GM18873 (cell line): ENCODE data around the gene ADSS1.
"Not testable (repeated sequence)": the region's sequence is repeated elsewhere in the genome, so short reads cannot be mapped to it uniquely, and the experiment has no call there.

Experiments used
- ATAC-seq: cut with Tn5 transposase; IDR thresholded peaks from one replicate; pipeline ENCODE4 v1.9.1; 2021; ENCODE audit warnings: mild to moderate bottlenecking, moderate library complexity, moderate number of reproducible peaks; ENCODE audit not compliant: unreplicated experiment, low FRiP score

ADSS1 gene

DNA sequence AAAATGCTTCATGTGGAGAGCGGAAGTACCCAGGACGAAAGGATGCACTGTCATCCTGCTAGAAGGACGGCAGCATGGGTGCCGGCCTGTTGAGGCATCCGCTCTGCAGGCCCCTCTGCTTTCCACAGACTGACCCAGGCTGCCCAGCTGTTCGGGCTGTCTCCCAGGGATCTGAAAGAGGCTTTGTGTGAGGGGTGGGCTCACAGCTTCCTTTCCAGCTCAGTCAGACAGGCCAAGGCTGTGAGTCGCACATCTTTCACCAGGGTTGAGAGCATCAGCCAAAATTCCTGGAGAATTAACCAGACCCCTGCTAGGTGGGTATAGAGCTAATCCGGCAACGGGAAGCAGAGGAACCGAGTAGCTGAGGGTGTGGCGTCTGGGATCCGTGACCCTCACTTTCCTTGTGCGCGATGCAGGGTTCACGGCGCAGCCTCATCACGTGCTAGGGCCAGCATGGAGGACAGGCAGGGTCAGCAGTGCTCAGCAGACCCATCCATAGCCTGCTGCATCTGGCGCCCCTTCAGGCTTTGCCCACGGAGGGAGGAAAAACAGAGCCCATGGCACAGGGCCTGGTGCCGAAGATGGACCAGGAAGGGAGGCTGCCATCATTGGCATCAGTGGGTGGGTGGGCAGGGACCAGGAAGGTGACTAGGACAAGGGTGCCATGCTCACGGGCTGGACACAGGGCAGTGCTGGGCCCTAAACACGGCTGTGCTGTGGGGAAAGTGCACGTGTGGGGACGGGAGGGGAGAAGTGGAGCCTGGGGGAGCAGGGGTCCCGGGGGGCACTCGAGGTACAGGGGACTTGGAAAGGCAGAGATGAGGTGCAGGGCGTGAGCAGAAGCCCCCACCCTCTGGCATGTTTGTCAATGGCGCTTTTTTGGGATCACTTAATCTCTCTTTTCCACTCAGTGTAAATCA lies 19.7 kb downstream of the ADSS1 start:
- no peak for ATAC-seq

DNA sequence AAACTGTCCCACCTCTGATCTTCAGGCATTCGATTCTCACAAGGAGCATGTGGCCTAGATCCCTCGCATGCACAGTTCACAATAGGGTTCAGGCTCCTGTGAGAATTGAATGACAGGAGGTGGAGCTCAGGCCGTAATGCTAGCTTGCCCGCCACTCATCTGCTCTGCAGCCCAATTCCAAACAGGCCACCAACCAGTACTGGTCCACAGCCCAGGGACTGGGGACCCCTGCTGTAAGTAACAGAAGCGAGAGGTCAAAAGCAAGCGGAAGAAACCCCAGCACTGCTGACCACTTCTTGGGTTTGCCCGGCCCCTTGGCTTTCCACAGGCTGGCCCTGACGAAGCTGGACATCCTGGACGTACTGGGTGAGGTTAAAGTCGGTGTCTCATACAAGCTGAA lies 20.5 kb downstream of the ADSS1 start:
- no peak for ATAC-seq

DNA sequence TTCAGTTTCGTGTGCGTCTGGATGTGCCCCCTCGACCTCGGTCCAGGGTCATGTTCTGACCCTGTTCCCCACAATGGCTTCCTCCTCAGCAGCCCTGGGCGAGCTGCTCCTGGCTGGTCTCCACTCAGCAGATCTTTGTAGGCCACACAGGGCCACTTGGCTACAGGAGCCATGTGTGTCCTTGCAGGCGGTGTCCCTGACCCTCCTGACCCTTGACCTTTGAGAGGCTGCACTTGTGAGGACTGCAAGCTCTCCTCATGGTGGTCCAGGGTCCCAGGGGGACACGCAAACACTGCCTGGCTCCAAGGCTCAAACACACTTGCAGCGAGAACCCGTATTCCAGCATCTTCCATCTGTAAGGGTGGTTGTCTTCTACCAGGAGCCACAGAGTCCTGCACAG lies 21.4 kb downstream of the ADSS1 start:
- ATAC-seq: no peak

DNA sequence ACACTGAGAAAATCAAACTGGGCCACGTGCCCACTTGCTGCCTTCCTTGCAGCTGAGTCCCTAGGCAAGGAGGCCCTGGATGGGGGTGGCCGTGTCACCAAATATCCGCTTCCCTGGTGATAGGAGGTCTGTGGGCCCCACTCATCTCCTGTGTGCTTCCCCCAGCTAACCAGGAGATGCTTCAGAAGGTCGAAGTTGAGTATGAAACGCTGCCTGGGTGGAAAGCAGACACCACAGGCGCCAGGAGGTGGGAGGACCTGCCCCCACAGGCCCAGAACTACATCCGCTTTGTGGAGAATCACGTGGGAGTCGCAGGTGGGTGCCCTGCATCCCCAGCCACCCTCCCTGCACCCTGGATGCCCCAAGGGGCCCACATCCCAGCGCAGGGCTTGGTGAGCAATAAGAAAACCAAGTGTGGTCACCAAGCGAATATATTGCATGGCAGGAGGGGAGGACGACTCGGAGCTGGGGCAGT lies 22.1 kb downstream of the ADSS1 start:
- no peak for ATAC-seq

DNA sequence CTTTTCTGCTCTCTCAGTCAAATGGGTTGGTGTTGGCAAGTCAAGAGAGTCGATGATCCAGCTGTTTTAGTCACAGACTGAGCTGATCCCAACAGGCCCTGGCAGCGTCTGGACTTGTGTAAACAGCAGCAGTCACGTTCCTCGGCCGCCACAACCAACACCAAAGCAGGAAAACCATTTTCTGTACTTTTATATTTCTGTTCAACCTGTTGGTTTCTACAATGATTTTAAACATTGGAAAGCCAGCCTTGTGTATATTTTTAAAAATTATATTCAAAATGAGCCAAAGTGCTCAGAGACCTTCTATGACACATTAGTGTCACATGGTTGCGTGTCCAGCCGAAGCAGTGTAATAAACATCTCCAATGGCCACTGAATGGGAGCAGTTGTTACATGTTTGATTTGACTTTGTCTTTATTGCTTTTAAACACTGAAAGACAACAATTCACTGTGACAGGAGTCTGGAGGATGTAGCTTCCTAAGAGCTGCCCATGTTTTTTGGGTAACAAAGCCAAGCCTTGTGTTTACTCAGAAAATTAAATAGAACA lies 23.0 kb downstream of the ADSS1 start:
- ATAC-seq: no peak

DNA sequence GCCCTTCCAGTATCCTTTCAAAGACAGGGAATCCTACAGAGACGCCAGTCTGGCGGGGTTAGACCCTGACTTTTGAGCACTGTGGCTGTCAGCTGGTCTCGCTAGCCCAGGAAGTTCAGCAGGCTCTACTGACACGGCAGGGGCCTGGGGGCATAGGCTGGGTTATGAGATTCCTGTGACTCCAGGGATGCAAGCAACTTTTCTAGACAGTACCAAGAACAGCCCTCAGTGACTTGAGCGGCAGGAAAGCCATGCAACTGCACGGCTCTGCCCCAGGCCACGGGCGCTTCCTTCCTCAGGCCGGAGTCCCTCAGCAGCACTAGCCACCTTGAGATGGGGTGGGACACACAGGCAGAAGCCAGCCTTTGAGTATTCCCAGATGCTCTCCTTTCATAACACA lies 23.8 kb downstream of the ADSS1 start:
- no peak for ATAC-seq

DNA sequence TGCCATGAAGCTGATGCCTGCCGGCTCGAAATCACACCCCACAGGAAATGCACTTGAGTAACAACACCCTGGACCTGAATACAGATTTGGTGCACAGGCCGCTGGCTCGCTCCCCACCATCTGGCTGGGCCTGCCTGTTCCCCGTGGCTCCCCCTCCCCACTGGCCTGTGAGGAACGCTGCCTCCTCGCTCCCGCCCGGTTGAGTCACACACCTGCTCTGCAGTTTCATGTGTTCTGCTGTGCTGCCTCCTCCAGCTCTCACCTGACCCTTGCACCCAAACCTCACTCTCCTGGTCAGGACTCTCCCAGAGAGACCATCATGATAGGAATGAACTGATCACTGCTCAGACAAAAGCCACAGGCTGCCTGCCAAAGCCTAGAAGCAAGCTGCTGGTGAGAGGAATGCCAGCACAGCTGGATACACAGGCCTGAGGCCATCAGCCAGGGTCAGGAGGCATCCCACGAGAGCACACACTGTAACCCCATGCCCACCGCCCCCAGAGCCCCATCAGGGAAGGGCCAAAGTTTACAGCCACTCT lies 25.2 kb downstream of the ADSS1 start:
- no peak for ATAC-seq

DNA sequence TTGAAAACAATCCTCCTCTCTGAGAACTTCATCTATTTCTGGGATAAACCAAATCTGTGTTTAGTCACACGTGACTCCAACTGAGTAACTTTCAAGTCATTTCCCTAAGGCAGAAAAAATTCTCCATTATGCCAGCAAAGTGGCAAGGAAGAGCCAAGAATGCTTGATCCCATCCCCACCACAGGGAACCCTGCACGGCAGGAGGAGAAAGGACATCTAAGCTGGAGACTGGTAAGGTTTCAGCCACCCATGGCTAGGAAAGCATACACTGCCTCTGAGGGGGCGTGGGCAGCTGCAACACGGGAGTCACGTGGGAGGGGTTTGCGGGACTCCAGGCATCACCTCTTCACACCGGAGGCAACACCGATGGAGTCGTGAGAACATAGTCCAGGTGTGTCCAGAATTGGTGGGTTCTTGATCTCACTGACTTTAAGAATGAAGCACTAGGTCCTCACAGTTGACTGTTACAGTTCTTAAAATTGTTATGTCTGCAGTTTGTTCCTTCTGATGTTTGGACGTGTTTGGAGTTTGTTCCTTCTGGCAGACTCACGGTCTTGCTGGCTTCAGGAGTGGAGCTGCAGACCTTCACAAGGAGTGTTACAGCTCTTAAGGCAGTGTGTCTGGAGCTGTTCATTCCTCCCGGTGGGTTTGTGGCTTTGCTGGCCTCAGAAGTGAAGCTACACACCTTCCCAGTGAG lies 26.2 kb downstream of the ADSS1 start:
- ATAC-seq: no peak

DNA sequence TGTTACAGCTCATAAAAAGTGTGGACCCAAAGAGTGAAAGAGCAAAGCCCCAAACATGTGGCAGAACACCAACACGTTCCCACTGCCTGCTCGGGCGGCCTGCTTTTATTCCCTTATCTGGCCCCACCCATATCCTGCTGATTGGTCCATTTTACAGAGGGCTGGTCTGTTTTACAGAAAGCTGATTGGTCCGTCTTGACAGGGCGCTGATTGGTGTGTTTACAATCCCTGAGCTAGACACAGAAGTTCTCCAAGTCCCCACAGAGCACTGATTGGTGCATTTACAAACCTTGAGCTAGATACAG lies 26.7 kb downstream of the ADSS1 start:
- ATAC-seq: not testable (repeated sequence)

DNA sequence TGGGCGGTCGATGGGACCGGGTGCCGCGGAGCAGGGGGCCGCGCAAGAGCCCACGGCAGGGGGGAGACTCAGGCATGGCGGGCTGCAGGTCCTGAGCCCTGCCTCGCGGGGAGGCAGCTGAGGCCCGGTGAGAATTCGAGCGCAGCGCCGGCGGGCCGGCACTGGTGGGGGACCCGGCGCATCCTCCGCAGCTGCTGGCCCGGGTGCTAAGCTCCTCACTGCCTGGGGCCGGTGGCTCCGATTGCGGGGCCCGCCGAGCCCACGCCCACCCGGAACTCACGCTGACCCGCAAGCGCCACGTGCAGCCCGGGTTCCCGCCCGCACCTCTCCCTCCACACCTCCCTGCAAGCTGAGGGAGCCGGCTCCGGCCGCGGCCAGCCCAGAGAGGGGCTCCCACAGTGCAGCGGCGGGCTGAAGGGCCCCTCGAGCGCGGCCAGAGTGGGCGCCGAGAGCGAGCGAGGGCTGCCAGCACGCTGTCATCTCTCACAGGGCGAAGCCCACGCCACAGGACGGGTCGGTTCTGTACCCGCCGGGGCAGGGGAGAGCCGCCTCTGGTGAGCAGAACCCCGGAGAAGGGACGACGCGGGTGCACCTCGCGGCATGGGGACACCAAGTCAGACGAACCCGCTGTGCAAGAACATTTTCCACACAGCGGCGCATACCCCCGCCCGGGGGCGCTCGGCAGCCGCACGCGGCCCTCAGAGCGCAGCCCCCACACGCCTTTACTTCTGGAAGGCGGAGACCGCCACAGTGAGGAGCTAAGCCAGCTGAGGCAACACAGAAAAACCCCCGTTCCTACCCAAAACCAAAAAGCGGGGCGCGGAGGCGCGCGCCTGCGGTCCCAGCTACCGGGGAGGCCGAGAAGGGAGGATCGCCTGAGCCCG lies 27.8 kb downstream of the ADSS1 start:
- ATAC-seq: no peak

DNA sequence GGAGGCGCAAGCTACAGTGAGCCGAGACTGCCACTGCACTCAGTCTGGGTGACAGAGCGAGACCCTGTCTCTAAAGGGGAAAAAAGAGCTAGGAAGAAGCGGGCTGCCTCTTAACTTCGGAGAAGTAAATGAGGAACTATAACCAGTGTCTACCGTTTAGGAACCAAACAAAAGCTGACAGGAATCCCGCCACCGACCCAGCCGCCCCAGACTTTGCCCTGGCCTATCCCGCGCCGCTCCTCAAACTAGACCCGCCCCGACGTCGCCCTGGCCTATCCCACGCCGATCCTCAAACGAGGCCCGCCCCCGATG lies 28.4 kb downstream of the ADSS1 start:
- peak; percentile 58 for ATAC-seq

DNA sequence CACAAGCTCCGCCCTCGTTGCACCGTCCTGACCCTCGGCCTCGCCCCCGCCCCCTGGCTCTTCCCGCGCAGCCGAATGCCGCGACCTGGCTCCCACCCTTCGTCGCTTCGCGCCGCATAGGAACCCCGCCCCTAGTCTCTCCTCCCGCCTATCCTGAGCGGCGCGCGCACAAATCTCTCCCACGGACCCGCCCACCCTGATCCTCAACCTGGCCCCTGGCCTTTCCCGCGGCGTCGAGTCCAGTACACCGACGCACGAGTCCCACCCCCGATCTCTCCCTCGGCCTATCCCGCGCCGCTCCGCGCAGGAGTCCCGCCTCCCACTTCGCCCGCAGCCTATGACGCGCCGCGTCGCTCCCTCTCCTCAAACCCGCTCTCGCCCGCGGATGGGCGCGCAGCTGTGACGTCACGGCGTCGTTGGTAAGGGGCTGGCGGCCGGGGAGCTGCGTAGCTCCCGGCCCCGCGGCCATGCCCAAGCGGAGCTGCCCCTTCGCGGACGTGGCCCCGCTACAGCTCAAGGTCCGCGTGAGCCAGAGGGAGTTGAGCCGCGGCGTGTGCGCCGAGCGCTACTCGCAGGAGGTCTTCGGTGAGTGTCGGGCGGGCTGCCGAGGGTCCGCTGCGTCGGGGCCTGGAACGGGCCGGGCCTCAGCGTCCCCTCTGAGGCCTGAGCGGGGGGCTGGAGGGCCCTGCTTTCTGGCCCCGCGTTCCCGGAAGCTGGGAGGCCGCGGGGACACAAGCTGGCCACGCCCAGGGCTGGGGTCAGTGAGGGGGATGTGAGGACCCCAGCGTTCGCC lies 28.9 kb downstream of the ADSS1 start, which contains the start of gene SIVA1:
TSS of gene SIVA1 (plus strand) at position 413 of the 793 bp plus-strand sequence. CDS start at position 468, 55 bp downstream.
- ATAC-seq: peak; percentile 85

DNA sequence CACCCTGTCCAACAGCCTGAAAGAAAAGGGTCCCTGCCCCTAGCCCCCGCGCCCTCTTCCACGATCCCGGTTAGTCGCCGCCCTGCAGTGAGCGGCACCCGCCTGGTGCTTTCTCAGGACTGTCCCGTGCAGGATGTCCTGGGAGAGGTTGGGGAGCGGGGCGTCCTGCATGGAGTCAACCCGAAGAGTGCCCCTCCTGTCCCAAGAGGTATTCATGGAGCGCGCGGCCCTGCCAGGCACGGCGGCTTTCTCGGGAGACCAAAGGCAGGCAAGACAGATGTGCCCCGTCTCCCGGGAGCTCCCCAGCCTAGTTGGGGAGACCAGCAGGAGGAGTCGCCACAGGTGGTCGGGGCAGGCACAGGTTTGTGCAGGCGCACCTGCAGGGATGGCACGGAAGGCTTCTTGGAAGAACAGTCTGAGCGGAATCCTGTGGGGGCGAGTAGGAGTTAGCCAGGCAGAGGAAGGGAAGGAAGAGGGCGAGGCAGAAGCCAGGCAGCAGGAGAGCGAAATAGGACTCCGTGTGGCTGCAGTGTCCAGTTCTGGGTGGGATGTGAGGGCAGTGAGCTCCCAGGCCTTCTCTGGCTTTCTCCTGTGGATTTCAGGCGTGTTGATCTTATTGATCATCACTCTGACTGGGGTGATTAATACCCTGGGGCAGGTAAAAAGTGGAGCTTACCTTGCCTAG lies 29.6 kb downstream of the ADSS1 start:
- no peak for ATAC-seq

DNA sequence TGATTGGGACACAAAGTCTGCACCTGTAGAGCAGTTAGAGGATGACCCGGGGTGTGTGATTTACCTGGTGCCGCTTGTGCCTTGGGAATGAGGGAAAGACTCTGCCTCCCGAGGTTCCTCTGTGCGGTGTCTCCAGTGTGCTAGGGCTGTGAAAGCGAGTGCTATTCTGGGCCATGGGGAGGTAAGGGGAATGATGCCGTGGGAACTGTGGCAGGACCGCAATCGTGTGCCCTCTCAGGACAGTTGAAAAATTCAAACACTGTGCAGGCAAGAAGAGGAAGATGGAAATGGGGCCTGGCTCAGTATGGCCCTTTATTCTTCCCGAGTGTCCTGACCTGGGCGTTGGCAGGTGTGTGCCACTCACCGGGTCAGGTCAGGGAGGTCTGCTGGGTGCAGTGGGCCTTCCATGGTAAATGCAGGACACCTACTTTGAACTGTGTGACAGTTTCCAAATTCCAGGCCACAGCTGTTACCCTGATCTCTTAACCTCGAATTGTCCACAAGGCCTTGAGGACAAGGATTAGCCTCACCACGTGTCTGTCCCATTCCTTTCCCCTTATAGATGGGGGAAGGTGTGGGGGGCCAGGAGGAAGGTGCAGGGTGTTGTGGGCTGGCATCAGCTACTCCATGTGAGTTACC lies 30.3 kb downstream of the ADSS1 start:
- no peak for ATAC-seq

DNA sequence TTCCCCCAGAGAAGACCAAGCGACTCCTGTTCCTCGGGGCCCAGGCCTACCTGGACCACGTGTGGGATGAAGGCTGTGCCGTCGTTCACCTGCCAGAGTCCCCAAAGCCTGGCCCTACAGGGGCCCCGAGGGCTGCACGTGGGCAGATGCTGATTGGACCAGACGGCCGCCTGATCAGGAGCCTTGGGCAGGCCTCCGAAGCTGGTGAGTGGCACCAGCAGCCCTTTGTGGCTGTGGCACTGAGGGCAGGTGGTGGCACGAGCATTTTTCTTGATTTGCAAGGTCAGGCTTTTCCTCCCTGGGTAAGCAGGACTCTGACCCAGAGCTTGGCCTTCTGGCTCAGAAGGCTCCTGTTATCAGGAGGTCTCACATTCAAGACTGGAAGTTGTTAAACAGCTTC lies 31.6 kb downstream of the ADSS1 start:
- no peak for ATAC-seq

DNA sequence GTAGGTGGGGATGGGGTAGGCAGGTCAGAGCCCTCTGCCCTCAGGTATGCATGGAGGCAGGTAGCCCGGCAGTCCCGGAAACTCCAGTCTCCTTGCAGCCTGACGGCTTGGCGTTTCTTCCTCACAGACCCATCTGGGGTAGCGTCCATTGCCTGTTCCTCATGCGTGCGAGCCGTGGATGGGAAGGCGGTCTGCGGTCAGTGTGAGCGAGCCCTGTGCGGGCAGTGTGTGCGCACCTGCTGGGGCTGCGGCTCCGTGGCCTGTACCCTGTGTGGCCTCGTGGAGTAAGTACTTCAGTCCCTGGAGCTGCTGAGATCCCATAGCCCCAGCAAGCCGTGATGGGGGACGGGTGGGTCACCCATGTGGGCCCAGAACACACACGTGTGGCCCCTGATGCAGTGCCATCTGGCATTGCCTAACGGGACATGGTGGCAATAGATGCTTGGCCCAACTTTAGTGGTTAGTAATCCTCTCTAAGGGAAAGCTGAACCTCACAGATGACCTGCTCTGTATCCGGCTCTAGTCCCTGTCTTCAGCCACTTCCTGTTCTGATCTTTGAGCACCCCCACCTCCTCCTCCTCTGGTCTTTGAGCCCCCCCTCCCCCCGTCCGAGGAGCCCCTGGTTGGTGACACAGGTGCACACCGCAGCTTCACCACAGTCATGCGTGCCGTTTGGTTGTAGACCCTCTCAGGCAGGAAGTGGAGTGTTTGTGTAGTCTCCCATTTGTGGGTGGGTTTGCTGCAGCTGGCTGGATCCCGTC lies 32.6 kb downstream of the ADSS1 start:
- no peak for ATAC-seq

DNA sequence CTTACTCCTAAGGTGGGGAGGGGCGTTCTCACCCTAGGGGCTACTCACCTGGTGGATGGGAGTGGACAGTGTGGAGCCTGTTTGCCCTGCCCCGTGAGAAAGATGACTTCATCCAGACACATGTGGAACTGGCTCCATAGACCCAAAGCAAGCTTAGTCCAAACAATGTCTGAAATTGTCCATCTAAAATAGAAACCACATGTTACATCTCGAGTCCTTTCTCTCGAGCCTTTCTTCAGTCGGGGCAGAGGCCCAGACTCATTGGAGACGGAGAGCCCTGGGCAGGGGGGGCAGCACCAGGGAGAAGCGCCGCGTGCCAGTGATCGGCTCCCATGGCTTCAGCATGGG lies 33.2 kb downstream of the ADSS1 start:
- no peak for ATAC-seq
